GM18519 (cell line): ENCODE results near the gene PRSS36.
"Not testable (repeated sequence)": the region's sequence is repeated elsewhere in the genome, so short reads cannot be mapped to it uniquely, and the experiment has no call there.

Experiments used
- ATAC-seq: cut with Tn5 transposase; IDR thresholded peaks from one replicate; pipeline ENCODE4 v1.9.1; 2021; ENCODE audit warnings: mild to moderate bottlenecking, moderate library complexity; ENCODE audit not compliant: unreplicated experiment, low FRiP score

Gene PRSS36

GRCh38 chr16:31185339-31185738 lies 35.5 kb upstream of the PRSS36 start:
- ATAC-seq = no peak

- no peak for ATAC-seq
Observed at GRCh38 chr16:31184888-31185287, 35.0 kb upstream of the PRSS36 start.

GRCh38 chr16:31183432-31184428 lies 33.9 kb upstream of the PRSS36 start:
- ATAC-seq = no peak

GRCh38 chr16:31182391-31182790 lies 32.5 kb upstream of the PRSS36 start:
- no peak for ATAC-seq

- ATAC-seq = no peak
Observed at GRCh38 chr16:31181102-31181830, 31.4 kb upstream of the PRSS36 start.

GRCh38 chr16:31179747-31180459 lies 30.0 kb upstream of the PRSS36 start, which contains the start of gene FUS:
Gene FUS, plus strand, starts transcription at chr16:31180139. Its CDS starts 76 bp downstream, at chr16:31180215.
- peak; percentile 33 for ATAC-seq

GRCh38 chr16:31179219-31179746 lies 29.4 kb upstream of the PRSS36 start:
- ATAC-seq = peak; percentile 4

- ATAC-seq = no peak
Observed at GRCh38 chr16:31177136-31177535, 27.3 kb upstream of the PRSS36 start.

GRCh38 chr16:31170048-31170447 lies 20.2 kb upstream of the PRSS36 start:
- not testable (repeated sequence) for ATAC-seq

- ATAC-seq = no peak
Observed at GRCh38 chr16:31168848-31169247, 19.0 kb upstream of the PRSS36 start.

- no peak for ATAC-seq
Observed at GRCh38 chr16:31167315-31167714, 17.4 kb upstream of the PRSS36 start.

GRCh38 chr16:31157136-31157535 lies 7.3 kb upstream of the PRSS36 start:
- no peak for ATAC-seq

GRCh38 chr16:31150976-31151375 lies 1.1 kb upstream of the PRSS36 start:
- ATAC-seq = not testable (repeated sequence)

GRCh38 chr16:31149332-31149731 lies 534 bp downstream of the PRSS36 start:
- no peak for ATAC-seq

- ATAC-seq = no peak
Observed at GRCh38 chr16:31148896-31149295, 970 bp downstream of the PRSS36 start.

- no peak for ATAC-seq
Observed at GRCh38 chr16:31148281-31148728, 1.6 kb downstream of the PRSS36 start.

- ATAC-seq = no peak
Observed at GRCh38 chr16:31147574-31147973, 2.3 kb downstream of the PRSS36 start.

GRCh38 chr16:31145398-31145990 lies 4.4 kb downstream of the PRSS36 start:
- ATAC-seq = no peak

- ATAC-seq = not testable (repeated sequence)
Observed at GRCh38 chr16:31144418-31144817, 5.4 kb downstream of the PRSS36 start.

- no peak for ATAC-seq
Observed at GRCh38 chr16:31143694-31144148, 6.1 kb downstream of the PRSS36 start.
